Loucy (cell line): Measurements from ENCODE around the gene CHDH.

Experiments used
- EZH2phosphoT487 ChIP-seq: fragments of 200-600 bp; IDR thresholded peaks from 2 replicates; pipeline ENCODE4 v1.6.1; 2018; ENCODE audit warnings: antibody characterized with exemption, mild to moderate bottlenecking, moderate library complexity, borderline replicate concordance
- TF ChIP-seq, protein P1 (sequence below): fragments of 200-600 bp; sonication (generic); conservative IDR thresholded peaks from 2 replicates; pipeline ENCODE4 v1.5.1; 2014; ENCODE audit warnings: mild to moderate bottlenecking, antibody characterized with exemption, low read length

DNA sequence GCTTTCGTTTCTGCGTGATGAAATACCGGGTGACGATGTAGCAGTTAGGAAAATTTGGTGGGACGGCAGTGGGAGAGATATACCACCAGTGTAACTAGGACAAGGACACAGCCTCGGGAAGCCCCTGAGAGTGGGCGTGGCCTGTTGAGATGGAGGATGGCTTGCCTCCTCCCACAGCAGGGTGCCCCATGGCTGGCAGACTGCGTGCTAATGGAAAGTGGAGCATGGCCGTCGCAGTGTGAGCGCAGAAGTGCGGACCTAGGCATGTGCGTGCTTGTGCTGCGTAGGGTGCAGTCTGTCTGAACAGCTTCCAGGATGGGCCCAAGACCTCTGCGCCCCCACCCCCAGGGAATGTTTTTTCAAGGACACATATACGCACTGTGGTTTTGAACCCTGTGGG is 56.8 kb downstream of the CHDH start:
- TF ChIP-seq, protein P1, sequence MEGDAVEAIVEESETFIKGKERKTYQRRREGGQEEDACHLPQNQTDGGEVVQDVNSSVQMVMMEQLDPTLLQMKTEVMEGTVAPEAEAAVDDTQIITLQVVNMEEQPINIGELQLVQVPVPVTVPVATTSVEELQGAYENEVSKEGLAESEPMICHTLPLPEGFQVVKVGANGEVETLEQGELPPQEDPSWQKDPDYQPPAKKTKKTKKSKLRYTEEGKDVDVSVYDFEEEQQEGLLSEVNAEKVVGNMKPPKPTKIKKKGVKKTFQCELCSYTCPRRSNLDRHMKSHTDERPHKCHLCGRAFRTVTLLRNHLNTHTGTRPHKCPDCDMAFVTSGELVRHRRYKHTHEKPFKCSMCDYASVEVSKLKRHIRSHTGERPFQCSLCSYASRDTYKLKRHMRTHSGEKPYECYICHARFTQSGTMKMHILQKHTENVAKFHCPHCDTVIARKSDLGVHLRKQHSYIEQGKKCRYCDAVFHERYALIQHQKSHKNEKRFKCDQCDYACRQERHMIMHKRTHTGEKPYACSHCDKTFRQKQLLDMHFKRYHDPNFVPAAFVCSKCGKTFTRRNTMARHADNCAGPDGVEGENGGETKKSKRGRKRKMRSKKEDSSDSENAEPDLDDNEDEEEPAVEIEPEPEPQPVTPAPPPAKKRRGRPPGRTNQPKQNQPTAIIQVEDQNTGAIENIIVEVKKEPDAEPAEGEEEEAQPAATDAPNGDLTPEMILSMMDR = no peak
- no peak for TF ChIP-seq EZH2phosphoT487
